H7 (cell line): ENCODE measurements around the gene CNTNAP2. TPM values are rescaled to one million over a fixed set of nuclear protein-coding genes. Genes with fewer than 3 reads are reported as not detected.

Experiments used
- DNase-seq: peaks from one replicate; pipeline ENCODE4 v3.0.0; 2012
- H3K27me3 ChIP-seq: 2 replicates; pipeline ENCODE4 v1.6.0; 2011; ENCODE audit warnings: mild to moderate bottlenecking, low read length; ENCODE audit not compliant: control insufficient read depth, insufficient read depth
- H3K36me3 ChIP-seq: replicated peaks from 2 replicates; pipeline ENCODE4 v1.5.1; 2011; ENCODE audit warnings: low read length; ENCODE audit not compliant: control insufficient read depth, insufficient read depth
- H3K4me3 ChIP-seq: 2 replicates; pipeline ENCODE4 v1.5.1; 2011; ENCODE audit warnings: low read depth, mild to moderate bottlenecking, control low read depth, low read length, moderate library complexity; ENCODE audit not compliant: insufficient read depth
- total RNA-seq: library from RNA; depleted of rRNA; stranded (reverse); fragments of >200 nt; shearing (Covaris generic); gene quantifications from 2 replicates; pipeline ENCODE4 v1.2.3, GENCODE V29; 2014

Gene CNTNAP2
- total RNA-seq, 1 experiment from 2014 or later = 109 TPM

DNA sequence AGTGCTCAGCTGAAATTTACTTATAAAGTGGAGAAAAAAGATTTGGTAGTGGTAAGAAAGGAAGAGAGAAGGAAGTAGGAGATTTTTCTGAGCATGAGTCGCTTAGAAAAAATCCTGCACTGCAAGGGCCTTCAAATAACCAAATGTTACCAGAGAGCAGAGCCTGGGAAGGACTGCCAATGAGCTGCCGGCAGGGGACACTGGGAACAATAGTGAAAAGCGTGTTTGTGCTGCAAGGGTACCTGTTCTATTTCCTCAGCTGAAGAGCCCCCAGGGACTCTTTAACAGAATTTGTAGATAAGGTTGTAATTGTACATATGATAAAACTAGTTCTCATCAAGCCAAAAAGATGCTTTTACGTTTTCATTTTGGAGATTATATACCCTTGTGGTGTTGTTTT, 1777.7 kb downstream of the CNTNAP2 start:
- H3K4me3 ChIP-seq = no peak overlapping the region
- H3K36me3 ChIP-seq = no peaks in the 10 kb centered on the region
- no peaks in the 10 kb centered on the region for H3K27me3 ChIP-seq
- DNase-seq = peak; percentile 24

DNA sequence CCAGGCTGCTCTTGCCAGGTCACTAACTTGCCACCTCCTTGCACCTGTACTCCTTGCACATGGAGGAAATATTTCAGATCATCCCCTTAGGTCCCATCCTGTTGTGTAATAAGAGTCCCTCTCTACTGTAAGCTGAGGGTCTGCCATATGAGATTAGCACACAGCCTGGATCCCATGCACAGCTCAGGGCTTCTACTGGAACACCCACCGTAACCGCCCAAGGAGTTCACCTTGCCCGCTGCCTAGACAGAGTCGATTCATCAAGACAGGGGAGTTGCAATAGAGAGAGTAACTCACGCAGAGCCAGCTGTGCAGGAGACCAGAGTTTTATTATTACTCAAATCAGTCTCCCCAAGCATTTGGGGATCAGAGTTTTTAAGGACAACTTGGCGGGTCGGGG, 1779.5 kb downstream of the CNTNAP2 start:
- Histone ChIP-seq H3K36me3 (no peaks in the 10 kb centered on the region), H3K27me3 (no peaks in the 10 kb centered on the region), H3K4me3 (no peak overlapping the region)
- DNase-seq = no peak

DNA sequence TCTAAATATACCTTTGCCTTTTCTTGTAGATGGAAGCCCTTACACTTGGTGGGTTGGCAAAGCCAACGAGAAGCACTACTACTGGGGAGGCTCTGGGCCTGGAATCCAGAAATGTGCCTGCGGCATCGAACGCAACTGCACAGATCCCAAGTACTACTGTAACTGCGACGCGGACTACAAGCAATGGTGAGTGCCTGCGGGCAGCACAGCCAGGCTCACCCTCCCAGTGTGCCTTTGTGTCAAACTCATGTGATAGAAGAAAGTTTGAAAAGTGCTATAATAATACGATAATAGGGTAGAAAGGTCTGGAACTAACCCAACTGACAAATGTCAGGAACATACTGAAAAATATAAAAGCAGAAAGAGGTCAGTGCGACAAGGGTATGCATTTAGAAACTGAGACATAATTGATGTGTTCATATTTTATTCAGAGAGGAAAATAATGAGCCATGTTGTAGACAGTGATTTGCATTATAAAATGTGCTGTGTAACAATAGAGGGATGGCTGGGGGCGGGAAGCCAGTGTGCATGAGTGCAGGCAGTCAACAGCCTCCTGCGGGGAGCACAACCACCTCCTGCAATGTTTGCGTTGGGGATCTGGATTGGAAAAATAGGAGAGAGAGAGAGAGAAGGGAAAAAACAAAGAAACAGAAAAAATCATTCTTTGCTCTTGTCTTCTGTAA, 1787.1 kb downstream of the CNTNAP2 start:
- Histone ChIP-seq H3K27me3 (no peaks in the 10 kb centered on the region), H3K36me3 (no peaks in the 10 kb centered on the region), H3K4me3 (no peak overlapping the region)
- no peak for DNase-seq

DNA sequence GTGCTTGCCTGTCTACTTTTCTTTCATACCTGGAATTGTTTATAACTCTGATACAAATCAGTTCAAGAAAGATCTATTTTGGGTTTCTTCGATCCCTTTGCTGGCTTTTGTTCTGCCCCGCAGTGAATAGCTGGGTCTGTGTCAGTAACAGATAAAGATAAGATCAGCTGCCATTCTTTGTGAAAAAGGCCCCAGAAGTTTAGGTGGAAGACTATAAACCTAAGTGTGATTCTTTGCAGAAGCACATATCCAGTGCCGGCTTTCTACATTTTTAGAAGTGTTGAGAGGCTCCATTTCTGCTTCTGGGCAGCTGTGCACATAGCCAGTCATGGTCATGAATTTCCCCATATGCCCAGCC, 1787.6 kb downstream of the CNTNAP2 start:
- no peaks in the 10 kb centered on the region for H3K36me3 ChIP-seq
- no peak overlapping the region for H3K4me3 ChIP-seq
- no peak for DNase-seq
- no peaks in the 10 kb centered on the region for H3K27me3 ChIP-seq

DNA sequence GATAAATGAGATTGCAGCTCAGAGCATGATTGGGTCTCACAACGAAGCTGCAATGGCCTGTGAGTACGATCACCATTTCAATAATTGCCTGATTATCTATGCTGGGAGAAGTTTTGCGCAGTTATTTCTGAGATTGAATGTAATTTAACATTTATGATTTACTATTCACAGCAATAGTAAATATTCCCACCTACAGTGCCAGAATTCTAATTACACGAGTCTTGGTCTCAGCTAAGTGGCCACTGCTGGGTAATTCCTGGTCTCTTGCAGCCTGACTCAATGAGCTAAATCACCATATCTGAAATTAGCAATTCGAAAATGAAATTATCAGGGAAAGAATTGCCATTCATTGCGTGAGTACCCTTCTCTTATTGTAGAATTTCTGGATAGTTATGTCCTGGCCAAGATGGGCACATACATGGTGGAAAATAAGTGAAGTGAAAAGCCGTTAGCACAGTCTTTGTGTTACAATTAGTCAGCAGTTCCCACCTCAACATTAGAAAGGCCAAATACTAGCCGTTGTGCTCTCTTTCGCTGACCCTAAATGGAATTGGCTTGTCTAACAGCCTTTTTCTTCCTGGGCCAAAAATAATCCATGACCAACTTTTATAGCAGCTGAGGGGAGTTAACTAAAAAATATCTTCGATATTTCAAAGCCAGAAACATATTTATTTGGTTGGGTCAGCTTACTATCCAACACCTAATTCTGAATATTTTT, 1793.0 kb downstream of the CNTNAP2 start:
- Histone ChIP-seq H3K36me3 (no peaks in the 10 kb centered on the region), H3K27me3 (no peaks in the 10 kb centered on the region), H3K4me3 (no peak overlapping the region)
- DNase-seq = no peak

DNA sequence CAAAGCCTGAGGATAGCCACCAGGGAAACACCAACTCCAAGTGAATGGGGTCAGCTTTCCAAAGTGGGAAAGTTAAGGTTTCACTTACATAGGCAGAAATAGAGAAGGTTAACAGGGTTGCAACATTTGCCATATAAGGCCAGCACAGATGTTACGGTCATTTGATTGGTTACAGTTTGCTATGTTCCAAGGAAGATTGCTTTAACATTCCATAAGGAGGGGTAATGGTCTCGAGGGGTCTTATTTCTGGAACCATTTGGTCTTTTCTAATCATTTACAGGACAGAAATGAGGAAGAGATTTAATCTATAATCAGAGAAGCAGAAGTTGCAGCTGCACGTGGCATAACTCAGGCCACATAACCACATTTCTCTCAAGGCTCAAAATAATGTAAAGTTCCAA, 1794.6 kb downstream of the CNTNAP2 start:
- H3K36me3 ChIP-seq = no peaks in the 10 kb centered on the region
- no peak for DNase-seq
- no peaks in the 10 kb centered on the region for H3K27me3 ChIP-seq
- H3K4me3 ChIP-seq = no peak overlapping the region

DNA sequence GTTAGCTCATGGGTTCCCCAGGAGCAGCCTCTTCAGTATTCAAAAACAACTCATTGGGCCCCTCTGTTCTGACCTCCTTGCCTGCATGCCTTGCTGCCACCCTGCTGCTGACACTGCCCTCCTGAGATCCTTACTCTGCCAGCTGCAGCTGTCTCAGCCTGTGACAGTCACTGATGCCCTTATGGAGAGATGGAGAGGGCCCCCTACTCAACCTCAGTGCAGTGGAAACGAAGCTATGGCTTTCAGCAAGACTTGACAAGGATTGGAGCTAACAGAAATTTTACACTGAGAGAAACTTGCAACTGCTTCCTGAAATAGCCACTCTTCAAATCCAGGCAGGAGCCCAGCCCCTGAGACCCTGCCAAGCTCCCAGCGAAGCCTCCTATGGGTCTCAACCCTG, 1795.7 kb downstream of the CNTNAP2 start:
- no peak for DNase-seq
- Histone ChIP-seq H3K27me3 (no peaks in the 10 kb centered on the region), H3K36me3 (no peaks in the 10 kb centered on the region), H3K4me3 (no peak overlapping the region)

DNA sequence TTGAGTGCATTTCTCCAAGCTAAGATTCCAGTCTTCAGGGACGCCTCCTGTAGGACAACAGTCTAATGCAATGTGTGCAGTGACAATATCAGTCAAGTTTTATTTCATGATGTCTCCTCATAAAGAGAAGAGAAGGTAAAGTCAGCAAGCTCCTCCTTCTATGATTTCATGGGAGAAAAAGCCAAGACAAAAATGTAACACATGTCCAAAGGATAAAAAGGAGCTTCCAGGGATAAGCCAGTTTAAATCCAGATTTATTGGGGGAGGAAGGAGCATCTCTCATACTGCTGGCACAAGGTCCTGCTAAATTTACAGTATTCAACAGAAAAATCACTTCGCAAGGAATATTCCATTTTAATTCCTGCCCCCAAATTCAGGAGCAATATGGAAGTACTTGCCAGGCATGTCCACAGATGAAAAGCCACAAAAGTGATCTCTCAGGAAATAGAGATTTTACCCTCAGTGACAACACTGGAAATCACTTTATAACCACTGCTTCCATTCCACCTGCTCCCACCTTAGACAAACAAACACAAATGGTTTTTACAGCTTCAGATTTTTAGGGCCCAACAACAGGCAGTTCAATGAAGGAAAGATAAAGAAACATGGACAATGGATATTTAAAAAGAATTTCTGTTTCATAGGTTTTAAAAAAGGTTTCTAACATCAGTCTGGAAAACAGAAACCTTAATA, 1796.5 kb downstream of the CNTNAP2 start:
- DNase-seq = no peak
- H3K36me3 ChIP-seq = no peaks in the 10 kb centered on the region
- H3K27me3 ChIP-seq = no peaks in the 10 kb centered on the region
- H3K4me3 ChIP-seq = no peak overlapping the region

DNA sequence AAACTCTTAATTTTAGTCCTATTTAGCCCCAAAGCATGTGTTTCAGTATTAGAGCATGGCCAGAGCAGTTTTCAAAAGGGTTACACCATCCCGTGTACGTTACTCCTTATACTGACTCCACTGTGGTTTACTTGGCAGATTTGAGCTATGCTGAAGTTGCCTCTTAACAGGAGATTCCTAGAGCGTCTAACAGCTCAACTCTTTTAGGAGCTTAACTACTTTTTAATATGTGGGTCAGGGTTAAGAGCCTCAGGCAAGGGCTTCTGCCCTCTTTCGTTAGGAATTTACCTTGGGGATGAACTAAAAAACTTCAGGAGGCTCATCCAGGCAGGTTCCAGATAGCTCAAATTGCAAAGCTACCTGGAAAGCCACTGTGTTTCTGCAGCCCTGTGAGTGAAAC, 1799.2 kb downstream of the CNTNAP2 start:
- Histone ChIP-seq H3K4me3 (no peak overlapping the region), H3K36me3 (no peaks in the 10 kb centered on the region), H3K27me3 (no peaks in the 10 kb centered on the region)
- DNase-seq = peak; percentile 40

DNA sequence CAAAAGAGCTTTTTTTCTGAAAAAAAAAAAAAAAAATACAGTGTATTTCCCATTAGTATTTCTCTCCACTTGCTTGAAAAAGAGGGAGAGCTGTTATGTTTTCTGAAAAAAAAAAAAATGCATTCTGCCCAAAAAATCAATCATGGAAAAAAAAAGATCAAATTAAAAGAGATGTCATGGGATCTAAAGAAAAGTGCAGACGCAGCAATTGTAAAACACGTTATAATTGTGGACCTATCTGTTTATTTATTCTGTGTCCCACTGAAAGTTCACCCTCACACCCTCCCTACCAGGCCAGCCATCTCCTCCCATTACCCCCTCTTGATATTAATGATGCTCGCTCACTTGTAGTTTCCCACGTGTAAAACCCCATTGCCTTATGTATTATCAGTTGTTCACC, 1800.0 kb downstream of the CNTNAP2 start:
- H3K36me3 ChIP-seq = no peaks in the 10 kb centered on the region
- DNase-seq = no peak
- no peaks in the 10 kb centered on the region for H3K27me3 ChIP-seq
- no peak overlapping the region for H3K4me3 ChIP-seq

DNA sequence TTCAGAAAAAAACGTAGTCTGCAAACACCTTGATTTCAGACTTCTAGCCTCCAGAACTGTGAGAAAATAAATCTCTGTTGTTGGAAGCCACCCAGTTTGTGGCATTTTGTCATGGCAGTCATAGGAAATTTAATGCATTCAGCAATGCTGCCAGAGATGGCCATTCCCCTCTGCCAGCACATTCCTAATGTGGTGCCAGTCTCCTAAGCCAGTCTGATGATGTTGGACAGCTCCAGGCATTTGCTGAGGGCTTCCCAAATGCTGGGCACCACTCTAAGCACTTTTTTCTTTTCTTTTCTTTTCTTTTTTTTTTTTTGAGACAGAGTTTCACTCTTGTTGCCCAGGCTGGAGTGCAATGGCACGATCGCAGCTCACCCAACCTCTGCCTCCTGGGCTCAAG, 1807.2 kb downstream of the CNTNAP2 start:
- DNase-seq = no peak
- Histone ChIP-seq H3K36me3 (no peaks in the 10 kb centered on the region), H3K27me3 (no peaks in the 10 kb centered on the region), H3K4me3 (no peak overlapping the region)

DNA sequence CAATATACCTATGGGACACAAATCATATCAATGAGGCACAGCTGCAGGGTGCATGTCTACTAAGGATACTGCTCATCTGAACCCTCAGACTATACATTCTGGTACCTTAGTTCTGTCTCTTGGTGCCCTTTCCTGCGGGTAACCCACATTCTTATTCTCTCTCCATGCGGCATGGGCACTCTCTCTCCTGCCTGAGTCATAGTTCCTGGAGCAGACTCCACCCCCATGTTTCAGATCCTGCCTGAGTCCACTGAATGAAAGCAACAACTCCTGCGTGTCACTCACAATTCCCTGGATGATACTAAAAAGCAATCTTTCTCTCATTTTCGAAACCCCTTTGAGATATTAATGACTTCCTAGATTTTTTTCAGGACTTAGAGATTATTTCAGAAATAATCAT, 1820.8 kb downstream of the CNTNAP2 start:
- H3K27me3 ChIP-seq = no peaks in the 10 kb centered on the region
- H3K36me3 ChIP-seq = no peaks in the 10 kb centered on the region
- no peak overlapping the region for H3K4me3 ChIP-seq
- DNase-seq = no peak

DNA sequence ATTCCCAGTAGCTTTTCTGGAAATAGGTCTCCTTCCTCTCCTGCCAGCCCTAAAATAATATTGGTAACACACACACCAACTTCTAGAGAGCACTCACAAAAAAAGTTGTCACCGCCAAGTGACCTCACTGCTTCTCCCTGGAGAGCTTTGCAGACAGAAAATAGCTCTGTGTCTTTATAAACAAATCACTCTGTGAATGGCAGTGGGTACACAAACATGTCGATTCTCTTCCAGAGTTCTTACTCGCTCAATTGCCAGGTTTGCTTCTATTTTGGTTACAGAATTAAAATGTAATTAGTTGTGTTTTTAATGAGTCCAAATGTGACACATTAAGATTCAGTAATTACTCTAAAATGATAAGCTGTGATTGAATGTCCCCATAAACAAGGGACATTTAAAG, 1824.8 kb downstream of the CNTNAP2 start:
- Histone ChIP-seq H3K36me3 (no peaks in the 10 kb centered on the region), H3K27me3 (no peaks in the 10 kb centered on the region), H3K4me3 (no peak overlapping the region)
- DNase-seq = no peak

DNA sequence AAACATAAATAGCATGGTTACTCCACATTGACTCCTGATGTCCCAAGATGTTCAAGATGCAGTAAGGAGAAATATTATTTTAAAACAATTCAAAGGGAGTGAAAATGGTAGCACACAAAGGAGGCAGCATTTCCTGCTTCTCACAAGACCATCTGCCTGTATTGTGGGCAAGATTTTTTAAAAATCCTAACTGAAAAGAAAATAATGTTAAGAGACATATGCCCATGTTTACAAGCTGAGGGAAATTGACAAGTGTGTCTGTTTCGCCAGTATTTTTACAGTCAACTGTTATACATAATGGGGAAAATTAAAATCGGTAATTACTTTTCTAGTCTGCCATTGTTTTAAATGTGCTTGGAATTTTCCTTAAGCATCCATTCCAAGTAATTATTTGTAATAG, 1827.7 kb downstream of the CNTNAP2 start:
- DNase-seq = no peak
- Histone ChIP-seq H3K36me3 (no peaks in the 10 kb centered on the region), H3K27me3 (no peaks in the 10 kb centered on the region), H3K4me3 (no peak overlapping the region)

DNA sequence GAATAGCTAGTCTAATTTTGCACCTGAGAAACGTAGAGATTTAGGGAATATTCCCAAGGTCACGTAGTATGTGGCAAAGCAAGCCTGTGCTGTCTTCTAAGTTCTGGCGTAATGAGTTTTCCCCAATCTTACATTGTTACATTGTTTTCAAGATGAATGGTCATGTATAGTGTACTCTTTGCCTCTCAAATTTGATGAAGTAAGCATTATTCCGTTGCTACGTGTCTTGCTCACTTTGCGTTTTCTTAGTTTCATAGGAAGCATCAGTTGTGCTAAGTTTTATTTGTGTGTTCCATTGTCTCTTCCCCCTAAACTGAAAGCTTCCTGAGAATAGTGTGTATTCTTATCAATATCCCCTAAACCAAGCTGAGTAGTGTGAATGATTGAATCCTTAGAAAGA, 1836.3 kb downstream of the CNTNAP2 start:
- DNase-seq = no peak
- Histone ChIP-seq H3K4me3 (no peak overlapping the region), H3K36me3 (no peaks in the 10 kb centered on the region), H3K27me3 (no peaks in the 10 kb centered on the region)
